ENCODE results near the gene NR2F6. TPM values are rescaled to one million over a fixed set of nuclear protein-coding genes. Genes with fewer than 3 reads are reported as not detected.

NR2F6 gene
- total RNA-seq, 1 donor from 2014 or later, result 72.8 TPM

DNA sequence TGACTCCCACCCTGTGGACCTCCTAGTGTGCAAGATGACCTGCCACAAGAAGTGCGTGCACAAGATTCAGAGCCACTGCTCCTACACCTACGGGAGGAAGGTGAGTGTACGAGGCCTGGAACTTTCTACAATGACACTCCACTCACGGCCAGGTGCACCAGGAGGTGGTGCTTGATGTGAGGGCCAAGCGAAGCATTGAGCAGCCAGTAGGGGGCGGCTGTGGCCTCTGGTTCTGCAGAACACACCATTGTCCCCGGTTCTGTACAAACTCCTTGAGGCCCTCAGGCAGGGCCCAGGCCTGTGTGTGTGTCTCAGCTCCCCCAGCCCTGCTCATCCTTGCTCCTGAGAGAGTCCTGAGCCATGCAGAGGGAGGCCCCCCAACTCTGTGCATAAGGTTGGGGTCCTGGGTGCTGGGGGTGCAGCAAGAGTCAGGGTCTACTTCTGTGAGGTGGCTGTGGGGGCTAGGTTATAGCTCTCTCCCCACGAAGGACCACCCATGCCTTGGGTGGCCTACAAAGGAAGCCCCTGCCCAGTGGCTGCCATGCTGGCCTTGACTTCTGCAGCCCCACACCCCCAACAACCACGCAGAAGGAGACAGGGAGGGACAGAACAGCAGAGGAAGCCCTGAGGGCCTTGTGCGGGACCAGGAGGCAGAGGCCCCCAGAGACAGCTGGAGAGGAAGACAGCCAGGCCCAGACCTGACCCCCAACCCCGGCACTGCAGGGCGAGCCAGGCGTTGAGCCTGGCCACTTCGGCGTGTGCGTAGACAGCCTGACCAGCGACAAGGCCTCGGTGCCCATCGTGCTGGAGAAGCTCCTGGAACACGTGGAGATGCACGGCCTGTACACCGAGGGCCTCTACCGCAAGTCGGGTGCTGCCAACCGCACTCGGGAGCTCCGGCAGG is 40.2 kb downstream of the NR2F6 start:
- H3K27me3 ChIP-seq (ENCODE audit: insufficient read depth, low read length), result no peaks in the 10 kb centered on the region
- peaks cover 14% of the 10 kb centered on the region for H4K20me1 ChIP-seq (ENCODE audit: insufficient read depth, low read length)
- FAIRE-seq (no peak), DNase-seq (ENCODE audit: low read depth) (no peak)
- no peak overlapping the region for H3K9ac ChIP-seq (ENCODE audit: low read length)
- Mint-ChIP-seq H3K4me3 (ENCODE audit: unreplicated experiment) (no peak overlapping the region), H3K27ac (ENCODE audit: unreplicated experiment) (no peak overlapping the region), H3K4me1 (ENCODE audit: low read depth, unreplicated experiment) (peaks cover 2% of the 10 kb centered on the region), H3K36me3 (ENCODE audit: low read depth, unreplicated experiment) (peaks cover 44% of the 10 kb centered on the region), H3K27me3 (ENCODE audit: low read depth, unreplicated experiment) (no peaks in the 10 kb centered on the region), H3K9me3 (ENCODE audit: unreplicated experiment) (no peaks in the 10 kb centered on the region)
- no peaks in the 10 kb centered on the region for H3K9me3 ChIP-seq (ENCODE audit: insufficient read depth, low read depth, low read length)
- H3K27ac ChIP-seq (ENCODE audit: low read depth, low read length), result no peak overlapping the region
- H3K4me2 ChIP-seq (ENCODE audit: low read length), result no peak overlapping the region
- peaks cover 30% of the 10 kb centered on the region for H3K36me3 ChIP-seq (ENCODE audit: insufficient read depth, low read length)
- H3K4me3 ChIP-seq (ENCODE audit: insufficient read depth, low read depth, low read length), result no peak overlapping the region
- H3K4me1 ChIP-seq (ENCODE audit: insufficient read depth, low read length), result peaks cover 11% of the 10 kb centered on the region
- H2AFZ ChIP-seq (ENCODE audit: low read depth, low read length), result no peak overlapping the region
- no peaks in the 10 kb centered on the region for H3K79me2 ChIP-seq (ENCODE audit: insufficient read depth, low read length)
- TF ChIP-seq EZH2 (IDR thresholded peaks at IDR 0.05; ENCODE audit: insufficient read depth, low read length), result no peak
- TF ChIP-seq, protein P1, sequence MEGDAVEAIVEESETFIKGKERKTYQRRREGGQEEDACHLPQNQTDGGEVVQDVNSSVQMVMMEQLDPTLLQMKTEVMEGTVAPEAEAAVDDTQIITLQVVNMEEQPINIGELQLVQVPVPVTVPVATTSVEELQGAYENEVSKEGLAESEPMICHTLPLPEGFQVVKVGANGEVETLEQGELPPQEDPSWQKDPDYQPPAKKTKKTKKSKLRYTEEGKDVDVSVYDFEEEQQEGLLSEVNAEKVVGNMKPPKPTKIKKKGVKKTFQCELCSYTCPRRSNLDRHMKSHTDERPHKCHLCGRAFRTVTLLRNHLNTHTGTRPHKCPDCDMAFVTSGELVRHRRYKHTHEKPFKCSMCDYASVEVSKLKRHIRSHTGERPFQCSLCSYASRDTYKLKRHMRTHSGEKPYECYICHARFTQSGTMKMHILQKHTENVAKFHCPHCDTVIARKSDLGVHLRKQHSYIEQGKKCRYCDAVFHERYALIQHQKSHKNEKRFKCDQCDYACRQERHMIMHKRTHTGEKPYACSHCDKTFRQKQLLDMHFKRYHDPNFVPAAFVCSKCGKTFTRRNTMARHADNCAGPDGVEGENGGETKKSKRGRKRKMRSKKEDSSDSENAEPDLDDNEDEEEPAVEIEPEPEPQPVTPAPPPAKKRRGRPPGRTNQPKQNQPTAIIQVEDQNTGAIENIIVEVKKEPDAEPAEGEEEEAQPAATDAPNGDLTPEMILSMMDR (IDR thresholded peaks at IDR 0.05; ENCODE audit: insufficient read depth, low read depth, low read length), result peak; percentile 40

DNA sequence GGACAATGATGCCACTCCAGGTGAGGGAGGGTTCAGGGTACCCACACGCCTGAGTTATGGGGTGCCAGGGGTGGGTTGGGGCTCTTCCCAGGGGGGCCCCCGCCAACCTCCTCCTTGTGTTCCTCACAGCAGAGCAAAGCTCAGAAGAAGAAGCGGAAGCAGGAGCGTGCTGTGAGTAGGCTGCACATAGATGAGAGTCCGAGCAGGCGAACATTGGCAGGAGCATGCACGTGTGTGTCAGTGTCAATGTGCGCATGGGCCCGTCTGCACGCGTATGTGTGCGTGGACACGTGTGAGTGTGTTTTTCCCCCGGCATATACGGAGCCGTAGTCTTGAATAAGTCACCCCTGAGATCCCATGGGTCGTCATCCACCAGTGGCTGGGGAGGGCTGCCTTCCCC is 43.0 kb downstream of the NR2F6 start:
- no peak for DNase-seq (ENCODE audit: low read depth)
- H3K36me3 ChIP-seq (ENCODE audit: insufficient read depth, low read length), result peaks cover 25% of the 10 kb centered on the region
- no peak overlapping the region for H3K4me2 ChIP-seq (ENCODE audit: low read length)
- H3K4me1 Mint-ChIP-seq (ENCODE audit: low read depth, unreplicated experiment), result no peaks in the 10 kb centered on the region
- H3K9me3 Mint-ChIP-seq (ENCODE audit: unreplicated experiment), result no peaks in the 10 kb centered on the region
- H3K36me3 Mint-ChIP-seq (ENCODE audit: low read depth, unreplicated experiment), result peaks cover 41% of the 10 kb centered on the region
- H3K27me3 Mint-ChIP-seq (ENCODE audit: low read depth, unreplicated experiment), result no peaks in the 10 kb centered on the region
- H3K4me3 ChIP-seq (ENCODE audit: insufficient read depth, low read depth, low read length), result no peak overlapping the region
- no peak for TF ChIP-seq EZH2 (IDR thresholded peaks at IDR 0.05; ENCODE audit: insufficient read depth, low read length)
- TF ChIP-seq, protein P1 (IDR thresholded peaks at IDR 0.05; ENCODE audit: insufficient read depth, low read depth, low read length), result no peak
- no peaks in the 10 kb centered on the region for H3K79me2 ChIP-seq (ENCODE audit: insufficient read depth, low read length)
- no peak overlapping the region for H3K4me3 Mint-ChIP-seq (ENCODE audit: unreplicated experiment)
- no peaks in the 10 kb centered on the region for H3K27me3 ChIP-seq (ENCODE audit: insufficient read depth, low read length)
- no peak overlapping the region for H3K27ac Mint-ChIP-seq (ENCODE audit: unreplicated experiment)
- no peak overlapping the region for H3K9ac ChIP-seq (ENCODE audit: low read length)
- no peak overlapping the region for H2AFZ ChIP-seq (ENCODE audit: low read depth, low read length)
- no peaks in the 10 kb centered on the region for H3K9me3 ChIP-seq (ENCODE audit: insufficient read depth, low read depth, low read length)
- H3K4me1 ChIP-seq (ENCODE audit: insufficient read depth, low read length), result no peaks in the 10 kb centered on the region
- H4K20me1 ChIP-seq (ENCODE audit: insufficient read depth, low read length), result peaks cover 14% of the 10 kb centered on the region
- no peak overlapping the region for H3K27ac ChIP-seq (ENCODE audit: low read depth, low read length)
- FAIRE-seq, result no peak

DNA sequence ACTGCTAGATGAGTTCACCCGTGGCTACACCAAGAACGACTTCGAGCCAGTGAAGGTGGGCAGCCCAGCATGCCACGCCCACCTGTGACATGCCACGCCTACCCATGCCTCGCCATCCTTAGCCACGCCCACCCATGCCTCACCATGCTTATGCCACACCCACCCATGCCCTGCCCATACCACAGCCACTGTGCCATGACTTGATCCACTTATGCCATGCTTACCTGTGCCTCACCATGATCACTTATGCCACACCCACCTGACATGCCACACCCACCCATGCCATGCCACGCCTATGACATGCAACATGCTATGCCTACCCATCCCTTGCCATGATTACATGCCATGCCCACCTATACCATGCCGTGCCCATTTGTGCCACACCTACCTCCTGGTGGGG is 43.5 kb downstream of the NR2F6 start:
- Histone ChIP-seq H3K4me2 (ENCODE audit: low read length) (no peak overlapping the region), H3K36me3 (ENCODE audit: insufficient read depth, low read length) (peaks cover 25% of the 10 kb centered on the region), H2AFZ (ENCODE audit: low read depth, low read length) (no peak overlapping the region), H3K9me3 (ENCODE audit: insufficient read depth, low read depth, low read length) (no peaks in the 10 kb centered on the region), H4K20me1 (ENCODE audit: insufficient read depth, low read length) (peaks cover 14% of the 10 kb centered on the region), H3K27me3 (ENCODE audit: insufficient read depth, low read length) (no peaks in the 10 kb centered on the region), H3K4me1 (ENCODE audit: insufficient read depth, low read length) (no peaks in the 10 kb centered on the region), H3K79me2 (ENCODE audit: insufficient read depth, low read length) (no peaks in the 10 kb centered on the region), H3K9ac (ENCODE audit: low read length) (no peak overlapping the region), H3K27ac (ENCODE audit: low read depth, low read length) (no peak overlapping the region), H3K4me3 (ENCODE audit: insufficient read depth, low read depth, low read length) (no peak overlapping the region)
- DNase-seq (ENCODE audit: low read depth) (no peak), FAIRE-seq (no peak)
- TF ChIP-seq, protein P1 (IDR thresholded peaks at IDR 0.05; ENCODE audit: insufficient read depth, low read depth, low read length), result no peak
- no peak for TF ChIP-seq EZH2 (IDR thresholded peaks at IDR 0.05; ENCODE audit: insufficient read depth, low read length)
- Mint-ChIP-seq H3K9me3 (ENCODE audit: unreplicated experiment) (no peaks in the 10 kb centered on the region), H3K4me3 (ENCODE audit: unreplicated experiment) (no peak overlapping the region), H3K36me3 (ENCODE audit: low read depth, unreplicated experiment) (peaks cover 44% of the 10 kb centered on the region), H3K4me1 (ENCODE audit: low read depth, unreplicated experiment) (no peaks in the 10 kb centered on the region), H3K27ac (ENCODE audit: unreplicated experiment) (no peak overlapping the region), H3K27me3 (ENCODE audit: low read depth, unreplicated experiment) (no peaks in the 10 kb centered on the region)

Measured in astrocyte (in vitro differentiated cells and primary cell).